Body of pancreas (tissue), 4 donors: ENCODE measurements around the gene MAP3K7CL. TPM values are rescaled to one million over a fixed set of nuclear protein-coding genes. Genes with fewer than 3 reads are reported as not detected.

Experiments
- ATAC-seq: fragments of 150-250 bp; one replicate; pipeline ENCODE4 v1.9.1; 2016
- DNase-seq, 4 donors: peaks; one replicate each; pipeline ENCODE4 v3.0.0-alpha.2; 2019
- H3K27ac ChIP-seq, 4 donors: fragments of 200-600 bp; sonication (generic); 1 replicate in 3 of 4; 2 replicates in 1 of 4; pipeline versions ENCODE4 v1.5.1 to v1.6.1; 2016 to 2019; ENCODE audit warnings: mild to moderate bottlenecking in 1 of 4, mixed read lengths in 1 of 4, moderate library complexity in 1 of 4
- H3K27me3 ChIP-seq, 2 donors: fragments of 200-600 bp; sonication (generic); one replicate each; pipeline ENCODE4 v1.6.0; 2016; ENCODE audit warnings: mild to moderate bottlenecking in 1 of 2
- H3K36me3 ChIP-seq, 2 donors: fragments of 200-600 bp; sonication (generic); replicated peaks in 1 of 2; 2 replicates each; pipeline ENCODE4 v1.5.1; 2016; ENCODE audit warnings: low read depth in 2 of 2; ENCODE audit not compliant: insufficient read depth in 1 of 2
- H3K4me1 ChIP-seq: fragments of 200-600 bp; sonication (generic); one replicate; pipeline ENCODE4 v1.6.0; 2016
- H3K4me3 ChIP-seq, 2 donors: fragments of 200-600 bp; sonication (generic); 1 replicate in 1 of 2; 2 replicates in 1 of 2; pipeline ENCODE4 v1.5.1; 2016 to 2019
- H3K9me3 ChIP-seq, 3 donors: fragments of 200-600 bp; sonication (generic); 1 replicate in 2 of 3; 2 replicates in 1 of 3; pipeline ENCODE4 v1.5.1; 2016
- POLR2A ChIP-seq, 3 donors: fragments of 450-650 bp; IDR thresholded peaks; one replicate each; pipeline ENCODE4 v1.6.1; 2016; ENCODE audit warnings: antibody characterized with exemption in 3 of 3, mild to moderate bottlenecking in 2 of 3
- WGBS, 2 donors: methylation state at CpG; one replicate each; pipeline ENCODE4 v1.1.5; 2017; 5-methylcytosine and 5-hydroxymethylcytosine counted together
- intact Hi-C: fragments of 100-400 bp; cut with DNase I; formaldehyde crosslinking; loops from one replicate; pipeline ENCODE4 v1.15.1; 2023
- total RNA-seq, 2 donors: library from RNA; depleted of rRNA; stranded (reverse); fragments of >200 nt; gene quantifications; one replicate each; pipeline ENCODE4 v1.1.0, GENCODE V29; 2016
- TF ChIP-seq, protein P1 (sequence below), 7 experiments: fragments of 450-650 bp in 4 of 7; fragments of 200-600 bp in 3 of 7; sonication (generic) in 3 of 7; IDR thresholded peaks; one replicate each; pipeline ENCODE4 v1.5.1; 2016 to 2019; ENCODE audit warnings: antibody characterized with exemption in 7 of 7

Gene MAP3K7CL
- total RNA-seq, 2 donors from 2014 or later: 5.2 to 12.5 TPM

DNA sequence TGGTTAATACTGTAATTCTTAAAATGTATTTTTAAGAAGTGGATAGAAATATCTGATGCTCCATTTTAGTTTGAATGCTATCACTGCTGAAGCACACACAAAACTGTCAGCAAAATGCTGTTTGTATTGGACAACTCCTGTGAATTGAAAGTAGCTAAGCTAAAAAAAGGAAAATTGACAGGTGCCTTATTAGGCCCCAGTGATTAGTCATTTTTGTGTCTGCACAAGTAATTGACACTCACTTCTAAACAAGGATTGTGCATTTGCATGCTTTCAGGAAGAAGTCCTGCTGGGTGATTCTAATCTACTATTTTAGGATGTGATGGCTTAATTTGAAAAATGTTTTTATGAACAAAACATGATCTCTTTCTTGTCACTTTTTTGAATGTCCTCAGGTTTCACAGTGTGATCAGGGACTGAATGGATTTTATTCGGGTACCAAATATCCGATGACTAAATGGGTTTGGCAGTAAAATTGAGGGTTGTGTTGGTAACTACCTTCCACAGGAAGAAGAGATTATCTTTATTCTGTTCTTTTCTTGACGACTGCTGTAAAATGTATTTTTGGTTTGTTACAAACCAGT, 13.0 kb upstream of the MAP3K7CL start:
- no peak for ATAC-seq

DNA sequence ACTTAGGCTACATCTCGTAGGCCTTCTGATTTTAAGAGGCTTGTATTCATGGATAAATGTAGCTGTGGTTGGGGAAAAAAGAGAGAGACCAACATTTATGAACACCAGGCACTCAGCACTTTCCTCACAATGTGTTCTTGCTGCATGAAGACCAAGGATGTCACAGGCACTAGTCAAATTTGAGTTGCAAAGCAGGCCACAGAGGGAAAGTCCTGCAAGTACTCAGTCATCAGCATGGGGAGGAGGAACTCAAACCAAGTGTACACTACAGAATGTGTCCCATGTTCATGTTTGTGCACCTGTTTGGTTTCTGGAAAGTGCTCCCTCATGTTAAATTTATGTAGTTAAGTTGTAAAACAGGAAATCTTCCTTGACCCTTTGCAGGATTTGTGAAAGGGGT, 8.7 kb upstream of the MAP3K7CL start:
- Histone ChIP-seq H3K4me1 (no peaks in the 10 kb centered on the region), H3K4me3 (no peak overlapping the region), H3K9me3 (no peaks in the 10 kb centered on the region), H3K27me3 (no peaks in the 10 kb centered on the region), H3K27ac (no peak overlapping the region), H3K36me3 (no peaks in the 10 kb centered on the region)
- DNase-seq (no peak), ATAC-seq (no peak)
- intact Hi-C loops: no loop called here
- TF ChIP-seq, protein P1, sequence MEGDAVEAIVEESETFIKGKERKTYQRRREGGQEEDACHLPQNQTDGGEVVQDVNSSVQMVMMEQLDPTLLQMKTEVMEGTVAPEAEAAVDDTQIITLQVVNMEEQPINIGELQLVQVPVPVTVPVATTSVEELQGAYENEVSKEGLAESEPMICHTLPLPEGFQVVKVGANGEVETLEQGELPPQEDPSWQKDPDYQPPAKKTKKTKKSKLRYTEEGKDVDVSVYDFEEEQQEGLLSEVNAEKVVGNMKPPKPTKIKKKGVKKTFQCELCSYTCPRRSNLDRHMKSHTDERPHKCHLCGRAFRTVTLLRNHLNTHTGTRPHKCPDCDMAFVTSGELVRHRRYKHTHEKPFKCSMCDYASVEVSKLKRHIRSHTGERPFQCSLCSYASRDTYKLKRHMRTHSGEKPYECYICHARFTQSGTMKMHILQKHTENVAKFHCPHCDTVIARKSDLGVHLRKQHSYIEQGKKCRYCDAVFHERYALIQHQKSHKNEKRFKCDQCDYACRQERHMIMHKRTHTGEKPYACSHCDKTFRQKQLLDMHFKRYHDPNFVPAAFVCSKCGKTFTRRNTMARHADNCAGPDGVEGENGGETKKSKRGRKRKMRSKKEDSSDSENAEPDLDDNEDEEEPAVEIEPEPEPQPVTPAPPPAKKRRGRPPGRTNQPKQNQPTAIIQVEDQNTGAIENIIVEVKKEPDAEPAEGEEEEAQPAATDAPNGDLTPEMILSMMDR (IDR thresholded peaks at IDR 0.05): no peak
- TF ChIP-seq POLR2A (IDR thresholded peaks at IDR 0.05): no peak
- 88 to 100% methylated on average over 1 of the region's 1 CpG for WGBS, 2 donors

More for the DNA sequence above, 13.0 kb upstream of the MAP3K7CL start:
- Histone ChIP-seq H3K4me1 (no peaks in the 10 kb centered on the region), H3K4me3 (no peak overlapping the region), H3K27me3 (no peaks in the 10 kb centered on the region), H3K9me3 (no peaks in the 10 kb centered on the region), H3K36me3 (no peaks in the 10 kb centered on the region), H3K27ac (no peak overlapping the region)
- TF ChIP-seq POLR2A (IDR thresholded peaks at IDR 0.05): no peak
- TF ChIP-seq, protein P1 (IDR thresholded peaks at IDR 0.05): no peak
- DNase-seq: no peak
- intact Hi-C loops: no loop called here
- 85 to 88% methylated on average over 3 of the region's 3 CpGs for WGBS, 2 donors

DNA sequence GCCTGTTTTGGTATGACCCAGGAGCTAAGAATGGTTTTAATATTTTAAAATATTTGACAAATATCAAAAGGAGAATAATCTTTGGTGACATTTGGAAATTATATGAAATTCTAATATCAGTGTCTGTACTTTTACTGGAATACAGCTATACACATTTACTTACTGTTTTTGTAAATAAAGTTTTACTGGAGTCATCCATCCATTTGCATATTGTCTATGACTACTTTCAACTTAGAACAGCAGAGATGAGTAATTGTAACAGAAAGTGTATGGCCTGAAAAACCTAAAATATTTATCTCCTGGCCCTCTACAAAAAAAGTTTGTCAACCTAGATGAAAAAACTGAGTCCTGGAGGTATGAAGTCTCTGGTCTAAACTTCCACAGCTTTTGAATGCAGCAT, 5.8 kb upstream of the MAP3K7CL start:
- Histone ChIP-seq H3K27ac (no peak overlapping the region), H3K4me3 (no peak overlapping the region), H3K9me3 (peaks cover 0 to 2% (median 0%) of the 10 kb centered on the region in 3 donors), H3K36me3 (no peaks in the 10 kb centered on the region), H3K4me1 (no peaks in the 10 kb centered on the region), H3K27me3 (no peaks in the 10 kb centered on the region)
- intact Hi-C loops: no loop called here
- no peak for ATAC-seq
- no peak for DNase-seq
- TF ChIP-seq, protein P1 (IDR thresholded peaks at IDR 0.05): no peak
- no peak for TF ChIP-seq POLR2A (IDR thresholded peaks at IDR 0.05)

DNA sequence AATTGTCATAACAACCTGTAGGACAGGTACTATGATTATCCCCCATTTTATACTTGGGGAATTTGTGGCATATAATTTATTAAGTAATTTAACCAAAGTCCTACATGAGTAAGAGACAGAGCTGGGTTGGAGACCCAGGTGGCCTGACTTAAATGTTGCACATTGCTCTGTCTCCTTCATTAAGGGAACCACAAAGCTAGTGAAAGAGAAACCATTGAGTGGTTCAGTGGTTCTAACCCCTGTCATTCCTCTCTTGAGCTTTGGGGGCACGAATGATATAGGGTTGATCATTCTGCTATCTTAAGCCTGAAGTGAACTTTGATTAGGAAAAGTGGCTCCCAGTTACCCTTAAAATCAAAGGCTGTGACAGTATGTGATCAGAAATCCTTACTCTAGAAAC, 5.3 kb upstream of the MAP3K7CL start:
- Histone ChIP-seq H3K27me3 (no peaks in the 10 kb centered on the region), H3K4me3 (no peak overlapping the region), H3K27ac (no peak overlapping the region), H3K4me1 (no peaks in the 10 kb centered on the region), H3K36me3 (no peaks in the 10 kb centered on the region), H3K9me3 (peaks cover 0 to 4% (median 0%) of the 10 kb centered on the region in 3 donors)
- intact Hi-C loops: no loop called here
- ATAC-seq (no peak), DNase-seq (no peak)
- TF ChIP-seq, protein P1 (IDR thresholded peaks at IDR 0.05): no peak
- TF ChIP-seq POLR2A (IDR thresholded peaks at IDR 0.05): no peak
- WGBS, 2 donors: 43 to 63% methylated on average over 1 of the region's 1 CpG

DNA sequence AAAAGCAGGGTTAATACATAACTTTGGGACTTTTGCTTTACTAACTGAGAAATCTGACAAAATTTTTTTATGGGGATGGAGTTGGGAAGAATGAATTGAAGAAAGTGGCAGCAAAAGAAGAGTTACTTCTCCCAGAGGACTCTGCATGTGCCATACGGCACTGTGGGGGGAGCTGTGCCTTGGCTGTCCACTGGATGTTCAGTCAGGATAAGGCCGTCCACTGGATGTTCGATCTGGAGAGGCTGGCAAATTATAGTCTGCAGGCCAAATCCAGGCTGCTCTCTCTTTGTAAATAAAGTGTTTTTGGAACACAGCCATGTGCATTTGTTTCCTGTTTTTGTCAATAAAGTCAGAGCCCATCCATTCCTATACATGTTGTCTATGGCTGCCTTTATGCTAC, 4.5 kb upstream of the MAP3K7CL start:
- Histone ChIP-seq H3K36me3 (no peaks in the 10 kb centered on the region), H3K4me3 (no peak overlapping the region), H3K27ac (no peak overlapping the region), H3K9me3 (peaks cover 0 to 4% (median 0%) of the 10 kb centered on the region in 3 donors), H3K27me3 (no peaks in the 10 kb centered on the region), H3K4me1 (no peaks in the 10 kb centered on the region)
- TF ChIP-seq, protein P1 (IDR thresholded peaks at IDR 0.05): no peak
- TF ChIP-seq POLR2A (IDR thresholded peaks at IDR 0.05): no peak
- DNase-seq: no peak
- 61 to 65% methylated on average over 3 of the region's 3 CpGs for WGBS, 2 donors
- intact Hi-C loops: no loop called here
- ATAC-seq: no peak
